Neural progenitor cell (in vitro differentiated cells): Measurements from ENCODE around the gene NOP14.

Source experiments
- EZH2 ChIP-seq: fragments of 200-600 bp; sonication (generic); IDR thresholded peaks from 2 replicates; pipeline ENCODE4 v1.6.1; 2017; ENCODE audit warnings: antibody characterized with exemption, mild to moderate bottlenecking, moderate library complexity
- EZH2phosphoT487 ChIP-seq: fragments of 200-600 bp; sonication (generic); IDR thresholded peaks from 2 replicates; pipeline ENCODE4 v1.6.1; 2017; ENCODE audit warnings: antibody characterized with exemption
- TF ChIP-seq, protein P1 (sequence below): fragments of 200-600 bp; sonication (generic); IDR thresholded peaks from 2 replicates; pipeline ENCODE4 v1.5.1; 2017; ENCODE audit warnings: antibody characterized with exemption, mild to moderate bottlenecking

- TF ChIP-seq, protein P1, sequence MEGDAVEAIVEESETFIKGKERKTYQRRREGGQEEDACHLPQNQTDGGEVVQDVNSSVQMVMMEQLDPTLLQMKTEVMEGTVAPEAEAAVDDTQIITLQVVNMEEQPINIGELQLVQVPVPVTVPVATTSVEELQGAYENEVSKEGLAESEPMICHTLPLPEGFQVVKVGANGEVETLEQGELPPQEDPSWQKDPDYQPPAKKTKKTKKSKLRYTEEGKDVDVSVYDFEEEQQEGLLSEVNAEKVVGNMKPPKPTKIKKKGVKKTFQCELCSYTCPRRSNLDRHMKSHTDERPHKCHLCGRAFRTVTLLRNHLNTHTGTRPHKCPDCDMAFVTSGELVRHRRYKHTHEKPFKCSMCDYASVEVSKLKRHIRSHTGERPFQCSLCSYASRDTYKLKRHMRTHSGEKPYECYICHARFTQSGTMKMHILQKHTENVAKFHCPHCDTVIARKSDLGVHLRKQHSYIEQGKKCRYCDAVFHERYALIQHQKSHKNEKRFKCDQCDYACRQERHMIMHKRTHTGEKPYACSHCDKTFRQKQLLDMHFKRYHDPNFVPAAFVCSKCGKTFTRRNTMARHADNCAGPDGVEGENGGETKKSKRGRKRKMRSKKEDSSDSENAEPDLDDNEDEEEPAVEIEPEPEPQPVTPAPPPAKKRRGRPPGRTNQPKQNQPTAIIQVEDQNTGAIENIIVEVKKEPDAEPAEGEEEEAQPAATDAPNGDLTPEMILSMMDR: no peak
- TF ChIP-seq EZH2phosphoT487: no peak
- TF ChIP-seq EZH2: no peak
Observed at GRCh38 chr4:2994917-2995316, 31.7 kb upstream of the NOP14 start.
